Measurements from ENCODE around the gene FAM171A1. TPM values are rescaled to one million over a fixed set of nuclear protein-coding genes. Genes with fewer than 3 reads are reported as not detected.

Gene FAM171A1
- total RNA-seq, 1 experiment from 2014 or later = 19.2 TPM

DNA sequence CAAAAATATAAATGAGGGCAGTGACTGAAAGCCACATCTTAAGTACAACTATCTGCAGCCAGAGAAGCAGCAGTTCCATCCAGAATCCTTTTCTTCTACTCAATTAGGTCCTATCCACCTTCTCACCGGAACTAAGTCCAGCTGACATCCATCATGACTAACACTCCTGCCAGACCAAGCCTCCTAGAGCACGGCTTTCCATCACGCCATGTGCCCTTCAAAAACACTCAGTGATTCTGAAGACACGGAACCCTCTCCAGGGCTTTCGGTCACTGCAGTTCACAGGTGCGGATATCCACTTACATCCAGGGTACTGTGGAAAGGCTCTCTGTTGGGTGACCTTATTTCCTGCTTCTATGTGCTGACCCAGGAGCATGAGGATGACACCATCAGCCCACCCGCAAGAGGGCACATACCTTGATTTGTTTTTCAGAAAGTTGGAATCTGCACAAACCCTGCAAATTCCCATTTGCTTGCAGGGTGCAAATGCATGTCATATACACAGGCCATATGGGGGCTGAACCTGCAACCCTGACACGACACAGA, 64.3 kb downstream of the FAM171A1 start:
- TF ChIP-seq, protein P1, sequence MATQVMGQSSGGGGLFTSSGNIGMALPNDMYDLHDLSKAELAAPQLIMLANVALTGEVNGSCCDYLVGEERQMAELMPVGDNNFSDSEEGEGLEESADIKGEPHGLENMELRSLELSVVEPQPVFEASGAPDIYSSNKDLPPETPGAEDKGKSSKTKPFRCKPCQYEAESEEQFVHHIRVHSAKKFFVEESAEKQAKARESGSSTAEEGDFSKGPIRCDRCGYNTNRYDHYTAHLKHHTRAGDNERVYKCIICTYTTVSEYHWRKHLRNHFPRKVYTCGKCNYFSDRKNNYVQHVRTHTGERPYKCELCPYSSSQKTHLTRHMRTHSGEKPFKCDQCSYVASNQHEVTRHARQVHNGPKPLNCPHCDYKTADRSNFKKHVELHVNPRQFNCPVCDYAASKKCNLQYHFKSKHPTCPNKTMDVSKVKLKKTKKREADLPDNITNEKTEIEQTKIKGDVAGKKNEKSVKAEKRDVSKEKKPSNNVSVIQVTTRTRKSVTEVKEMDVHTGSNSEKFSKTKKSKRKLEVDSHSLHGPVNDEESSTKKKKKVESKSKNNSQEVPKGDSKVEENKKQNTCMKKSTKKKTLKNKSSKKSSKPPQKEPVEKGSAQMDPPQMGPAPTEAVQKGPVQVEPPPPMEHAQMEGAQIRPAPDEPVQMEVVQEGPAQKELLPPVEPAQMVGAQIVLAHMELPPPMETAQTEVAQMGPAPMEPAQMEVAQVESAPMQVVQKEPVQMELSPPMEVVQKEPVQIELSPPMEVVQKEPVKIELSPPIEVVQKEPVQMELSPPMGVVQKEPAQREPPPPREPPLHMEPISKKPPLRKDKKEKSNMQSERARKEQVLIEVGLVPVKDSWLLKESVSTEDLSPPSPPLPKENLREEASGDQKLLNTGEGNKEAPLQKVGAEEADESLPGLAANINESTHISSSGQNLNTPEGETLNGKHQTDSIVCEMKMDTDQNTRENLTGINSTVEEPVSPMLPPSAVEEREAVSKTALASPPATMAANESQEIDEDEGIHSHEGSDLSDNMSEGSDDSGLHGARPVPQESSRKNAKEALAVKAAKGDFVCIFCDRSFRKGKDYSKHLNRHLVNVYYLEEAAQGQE (IDR thresholded peaks at IDR 0.05; ENCODE audit: insufficient read depth in 1 of 2, low read depth in 2 of 2, low read length in 1 of 2) = no peak
- no peak for TF ChIP-seq SIN3A (IDR thresholded peaks at IDR 0.05; ENCODE audit: borderline replicate concordance, insufficient read depth, low read depth, low read length)
- no peak for TF ChIP-seq POLR2AphosphoS5 (IDR thresholded peaks at IDR 0.05; ENCODE audit: low read depth, low read length)
- TF ChIP-seq TCF7L2 (IDR thresholded peaks at IDR 0.05; ENCODE audit: low read depth, low read length) = no peak
- TF ChIP-seq, protein P2, sequence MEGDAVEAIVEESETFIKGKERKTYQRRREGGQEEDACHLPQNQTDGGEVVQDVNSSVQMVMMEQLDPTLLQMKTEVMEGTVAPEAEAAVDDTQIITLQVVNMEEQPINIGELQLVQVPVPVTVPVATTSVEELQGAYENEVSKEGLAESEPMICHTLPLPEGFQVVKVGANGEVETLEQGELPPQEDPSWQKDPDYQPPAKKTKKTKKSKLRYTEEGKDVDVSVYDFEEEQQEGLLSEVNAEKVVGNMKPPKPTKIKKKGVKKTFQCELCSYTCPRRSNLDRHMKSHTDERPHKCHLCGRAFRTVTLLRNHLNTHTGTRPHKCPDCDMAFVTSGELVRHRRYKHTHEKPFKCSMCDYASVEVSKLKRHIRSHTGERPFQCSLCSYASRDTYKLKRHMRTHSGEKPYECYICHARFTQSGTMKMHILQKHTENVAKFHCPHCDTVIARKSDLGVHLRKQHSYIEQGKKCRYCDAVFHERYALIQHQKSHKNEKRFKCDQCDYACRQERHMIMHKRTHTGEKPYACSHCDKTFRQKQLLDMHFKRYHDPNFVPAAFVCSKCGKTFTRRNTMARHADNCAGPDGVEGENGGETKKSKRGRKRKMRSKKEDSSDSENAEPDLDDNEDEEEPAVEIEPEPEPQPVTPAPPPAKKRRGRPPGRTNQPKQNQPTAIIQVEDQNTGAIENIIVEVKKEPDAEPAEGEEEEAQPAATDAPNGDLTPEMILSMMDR (IDR thresholded peaks at IDR 0.05) = no peak
- in situ Hi-C loops (cut with HindIII; ENCODE audit: low pct_unique_long_range_greater_than_20kb, low sequenced_read_pairs) (no loop called here), intact Hi-C loops (cut with micrococcal nuclease; ENCODE audit: unreplicated experiment) (no loop called here)
- ChIA-PET CTCF (no interaction called here), POLR2A (no interaction called here)
- Histone ChIP-seq H3K27ac (ENCODE audit: low read length) (no peak overlapping the region), H3K4me1 (ENCODE audit: control insufficient read depth, insufficient read depth, low read length) (no peaks in the 10 kb centered on the region), H3K36me3 (ENCODE audit: control insufficient read depth, insufficient read depth, low read length) (no peaks in the 10 kb centered on the region), H3K27me3 (ENCODE audit: control insufficient read depth, insufficient read depth, low read length) (no peaks in the 10 kb centered on the region), H3K9me3 (ENCODE audit: control insufficient read depth, insufficient read depth, low read depth, low read length) (no peaks in the 10 kb centered on the region), H3K4me3 (ENCODE audit: low read depth in 2 of 2, low read length in 2 of 2) (no peak overlapping the region)
- DNase-seq (ENCODE audit: low read depth, low spot score) = no peak
- ATAC-seq = no peak
- BruUV-seq (replicated peaks) = no TSS peak

- DNase-seq (ENCODE audit: low read depth, low spot score) (no peak), ATAC-seq (no peak)
- TF ChIP-seq POLR2AphosphoS5 (IDR thresholded peaks at IDR 0.05; ENCODE audit: low read depth, low read length) (no peak), TCF7L2 (IDR thresholded peaks at IDR 0.05; ENCODE audit: low read depth, low read length) (no peak), SIN3A (IDR thresholded peaks at IDR 0.05; ENCODE audit: borderline replicate concordance, insufficient read depth, low read depth, low read length) (no peak)
- TF ChIP-seq, protein P2 (IDR thresholded peaks at IDR 0.05) = no peak
- TF ChIP-seq, protein P1 (IDR thresholded peaks at IDR 0.05; ENCODE audit: insufficient read depth in 1 of 2, low read depth in 2 of 2, low read length in 1 of 2) = no peak
- H3K9me3 ChIP-seq (ENCODE audit: control insufficient read depth, insufficient read depth, low read depth, low read length) = no peaks in the 10 kb centered on the region
- no peak overlapping the region for H3K27ac ChIP-seq (ENCODE audit: low read length)
- H3K4me1 ChIP-seq (ENCODE audit: control insufficient read depth, insufficient read depth, low read length) = no peaks in the 10 kb centered on the region
- POLR2A ChIA-PET = no interaction called here
- H3K36me3 ChIP-seq (ENCODE audit: control insufficient read depth, insufficient read depth, low read length) = no peaks in the 10 kb centered on the region
- CTCF ChIA-PET = no interaction called here
- H3K27me3 ChIP-seq (ENCODE audit: control insufficient read depth, insufficient read depth, low read length) = no peaks in the 10 kb centered on the region
- BruUV-seq (replicated peaks) = no TSS peak
- in situ Hi-C loops (cut with HindIII; ENCODE audit: low pct_unique_long_range_greater_than_20kb, low sequenced_read_pairs) (no loop called here), intact Hi-C loops (cut with micrococcal nuclease; ENCODE audit: unreplicated experiment) (no loop called here)
- no peak overlapping the region for H3K4me3 ChIP-seq (ENCODE audit: low read depth in 2 of 2, low read length in 2 of 2)
Measured at GRCh38 chr10:15305634-15306033, 65.5 kb downstream of the FAM171A1 start.
